ENCODE results near the gene DHX35.

The DHX35 gene

DNA sequence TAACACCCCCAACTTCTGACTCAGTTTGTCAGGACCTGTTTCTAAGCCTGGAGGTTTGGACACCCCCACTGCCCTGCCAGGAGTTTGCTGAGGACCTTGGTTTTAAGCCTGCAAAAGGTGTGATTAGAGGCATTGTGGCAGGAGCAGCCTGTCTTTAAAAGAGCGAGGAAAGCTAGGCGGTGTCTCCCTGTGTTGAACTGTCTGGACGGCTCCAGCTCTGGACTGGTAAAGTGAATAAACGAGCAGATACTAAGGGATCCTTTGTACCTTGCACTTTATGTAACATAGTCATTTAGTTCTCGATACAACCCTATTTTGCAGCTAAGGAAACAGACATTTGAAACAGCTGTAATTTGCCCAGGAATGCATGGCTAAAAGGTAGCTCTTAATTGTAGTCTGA is 21.5 kb upstream of the DHX35 start:
- DNase-seq, result no peak

DNA sequence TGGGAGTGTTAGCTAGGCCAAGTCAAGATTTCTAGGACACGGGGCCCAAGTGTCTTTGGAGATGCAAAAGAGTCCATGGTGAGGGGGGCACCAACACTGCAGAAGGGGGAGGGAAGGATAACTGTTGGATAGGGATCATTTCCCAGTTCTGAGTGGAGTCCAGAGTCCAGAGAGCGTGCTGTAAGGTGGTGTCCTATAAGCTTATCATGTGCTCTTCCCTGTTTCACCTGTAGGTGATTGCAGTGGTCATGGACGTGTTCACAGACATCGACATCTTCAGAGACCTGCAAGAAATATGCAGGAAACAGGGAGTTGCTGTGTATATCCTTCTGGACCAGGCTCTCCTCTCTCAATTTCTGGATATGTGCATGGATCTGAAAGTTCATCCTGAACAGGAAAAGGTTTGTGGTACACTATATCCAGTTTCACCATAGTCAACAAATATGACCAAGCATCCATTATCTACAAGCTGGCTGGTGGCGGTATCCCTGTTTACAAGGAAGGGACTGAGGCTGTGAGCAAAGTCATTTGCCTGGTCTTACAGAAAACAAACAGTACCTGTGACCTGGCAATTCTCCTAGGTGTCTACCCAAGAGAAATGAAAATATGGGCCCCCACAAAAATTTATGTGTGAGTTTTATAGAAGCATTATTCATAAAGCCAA is 20.3 kb upstream of the DHX35 start:
- DNase-seq, result no peak

DNA sequence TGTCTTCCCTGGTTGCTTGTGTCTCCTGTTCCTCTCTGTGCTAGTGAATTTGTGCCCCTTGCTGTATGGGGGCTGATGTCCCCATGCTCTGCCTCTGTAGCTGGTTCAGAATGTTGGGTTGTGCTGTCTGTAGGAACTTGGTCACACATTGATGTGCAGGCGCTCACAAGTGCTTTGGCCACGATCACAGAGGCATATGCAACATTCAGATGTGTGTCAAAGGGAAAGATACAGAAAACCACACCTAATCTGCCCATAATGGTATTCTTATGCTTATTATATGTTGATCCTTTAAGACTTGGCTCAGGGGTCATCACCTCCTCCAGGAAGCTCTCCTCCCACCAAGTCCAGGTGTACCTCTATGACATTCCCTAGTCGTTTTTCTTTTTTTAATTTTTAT is 17.1 kb upstream of the DHX35 start:
- DNase-seq, result peak; percentile 57

DNA sequence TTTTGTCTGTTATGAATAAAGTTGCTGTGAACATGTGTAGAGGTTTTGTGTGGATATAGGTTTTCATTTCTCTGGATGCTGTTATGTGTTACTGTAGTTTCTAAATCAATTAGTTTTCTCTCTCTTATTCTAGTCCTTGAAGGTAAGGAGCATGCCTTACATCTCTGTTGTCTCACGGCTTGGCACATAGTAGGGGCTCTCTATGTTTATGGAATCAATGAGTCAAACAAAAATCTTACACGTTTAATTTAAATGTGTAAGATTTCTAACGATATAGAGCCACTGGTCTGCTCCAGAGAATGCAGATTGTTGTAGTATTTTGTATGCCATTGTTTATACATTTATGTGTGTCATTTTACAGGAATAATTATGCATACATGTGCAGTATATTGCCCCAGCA is 15.3 kb upstream of the DHX35 start:
- no peak for DNase-seq

DNA sequence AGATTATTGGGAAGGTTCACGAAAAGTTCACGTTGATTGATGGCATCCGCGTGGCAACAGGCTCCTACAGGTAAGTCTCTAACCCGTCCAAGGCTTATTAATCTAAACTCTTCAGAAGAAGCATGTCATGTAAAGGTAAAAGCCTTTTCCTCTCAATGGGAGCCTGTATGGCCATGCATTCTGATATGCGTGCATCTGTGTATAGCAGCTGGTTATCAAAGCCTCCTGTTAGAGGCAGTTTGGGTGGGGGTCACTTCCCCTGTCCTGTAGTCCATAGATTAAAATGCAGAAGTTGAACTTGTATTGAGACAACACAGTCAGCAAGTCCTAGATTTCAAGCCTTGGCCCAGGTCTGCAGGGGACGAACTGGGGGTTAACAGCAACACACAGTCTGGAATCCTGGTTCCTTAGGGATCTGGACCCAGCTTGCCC is 14.2 kb upstream of the DHX35 start:
- DNase-seq, result peak; percentile 96

DNA sequence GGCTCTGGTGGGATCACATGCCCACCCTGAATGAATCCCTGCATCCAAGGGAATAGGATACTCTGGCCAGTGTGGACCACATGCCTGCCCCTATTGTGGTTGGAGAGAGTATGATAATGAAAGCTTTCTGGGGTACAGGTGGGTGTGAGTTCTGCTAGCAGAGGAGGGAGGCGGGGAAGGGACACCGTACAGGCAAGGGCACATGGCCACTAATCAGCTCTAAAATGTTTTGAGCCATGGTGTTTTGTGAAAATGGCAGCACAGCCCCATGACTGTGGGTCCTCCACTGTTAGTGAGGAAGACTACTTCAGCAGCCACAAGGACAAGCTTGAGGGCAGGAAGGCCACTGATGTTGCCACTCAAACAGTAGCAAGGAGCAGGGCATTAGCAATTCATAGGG is 11.9 kb upstream of the DHX35 start:
- DNase-seq, result no peak

DNA sequence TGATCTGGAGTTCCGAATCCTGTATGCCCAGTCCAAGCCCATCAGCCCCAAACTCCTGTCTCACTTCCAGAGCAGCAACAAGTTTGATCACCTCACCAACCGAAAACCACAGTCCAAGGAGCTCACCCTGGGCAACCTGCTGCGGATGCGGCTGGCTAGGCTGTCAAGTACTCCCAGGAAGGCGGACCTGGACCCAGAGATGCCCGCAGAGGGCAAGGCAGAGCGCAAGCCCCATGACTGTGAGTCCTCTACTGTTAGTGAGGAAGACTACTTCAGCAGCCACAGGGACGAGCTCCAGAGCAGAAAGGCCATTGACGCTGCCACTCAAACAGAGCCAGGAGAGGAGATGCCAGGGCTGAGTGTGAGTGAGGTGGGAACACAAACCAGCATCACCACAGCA is 10.5 kb upstream of the DHX35 start:
- DNase-seq, result no peak

DNA sequence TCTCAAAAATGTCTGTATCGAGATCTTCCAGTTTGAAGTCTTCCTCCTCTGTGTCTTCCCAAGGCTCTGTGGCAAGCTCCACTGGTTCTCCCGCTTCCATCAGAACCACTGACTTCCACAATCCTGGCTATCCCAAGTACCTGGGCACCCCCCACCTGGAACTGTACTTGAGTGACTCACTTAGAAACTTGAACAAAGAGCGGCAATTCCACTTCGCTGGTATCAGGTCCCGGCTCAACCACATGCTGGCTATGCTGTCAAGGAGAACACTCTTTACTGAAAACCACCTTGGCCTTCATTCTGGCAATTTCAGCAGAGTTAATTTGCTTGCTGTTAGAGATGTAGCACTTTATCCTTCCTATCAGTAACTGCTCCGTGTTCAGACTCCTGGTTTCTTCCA is 10.0 kb upstream of the DHX35 start:
- DNase-seq, result no peak

DNA sequence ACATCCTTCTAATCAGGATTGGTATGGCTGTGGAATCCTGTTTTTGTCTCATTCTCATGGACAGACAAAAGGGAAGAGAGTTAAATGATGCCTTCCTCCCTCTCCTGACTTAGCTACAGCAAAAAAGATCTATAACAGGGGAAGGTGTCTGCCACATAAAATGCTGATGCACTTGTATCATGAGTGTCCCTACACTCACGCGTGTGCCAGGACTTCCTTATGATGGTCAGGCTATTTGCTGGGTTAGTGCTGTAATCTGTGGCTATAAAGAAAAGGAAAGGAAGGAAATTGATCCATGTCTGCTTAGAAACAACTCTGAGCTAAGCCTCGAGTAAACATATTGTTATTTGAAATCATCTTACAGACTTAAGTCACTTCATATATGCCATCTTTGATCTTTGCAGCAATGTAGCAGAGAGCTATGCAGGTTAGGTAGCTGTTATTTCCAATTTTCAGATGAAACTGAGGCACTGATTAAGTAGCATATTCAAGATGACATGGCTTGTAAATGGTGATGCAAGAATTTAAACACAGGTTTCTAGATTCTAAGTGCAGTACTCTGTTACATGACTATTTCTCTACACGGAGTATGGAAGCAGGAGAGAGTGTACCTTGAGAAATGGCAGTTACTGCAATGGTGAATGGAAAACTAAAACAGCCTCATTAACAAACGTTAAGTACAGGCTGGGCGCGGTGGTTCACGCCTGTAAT is 8.4 kb upstream of the DHX35 start:
- DNase-seq, result no peak

DNA sequence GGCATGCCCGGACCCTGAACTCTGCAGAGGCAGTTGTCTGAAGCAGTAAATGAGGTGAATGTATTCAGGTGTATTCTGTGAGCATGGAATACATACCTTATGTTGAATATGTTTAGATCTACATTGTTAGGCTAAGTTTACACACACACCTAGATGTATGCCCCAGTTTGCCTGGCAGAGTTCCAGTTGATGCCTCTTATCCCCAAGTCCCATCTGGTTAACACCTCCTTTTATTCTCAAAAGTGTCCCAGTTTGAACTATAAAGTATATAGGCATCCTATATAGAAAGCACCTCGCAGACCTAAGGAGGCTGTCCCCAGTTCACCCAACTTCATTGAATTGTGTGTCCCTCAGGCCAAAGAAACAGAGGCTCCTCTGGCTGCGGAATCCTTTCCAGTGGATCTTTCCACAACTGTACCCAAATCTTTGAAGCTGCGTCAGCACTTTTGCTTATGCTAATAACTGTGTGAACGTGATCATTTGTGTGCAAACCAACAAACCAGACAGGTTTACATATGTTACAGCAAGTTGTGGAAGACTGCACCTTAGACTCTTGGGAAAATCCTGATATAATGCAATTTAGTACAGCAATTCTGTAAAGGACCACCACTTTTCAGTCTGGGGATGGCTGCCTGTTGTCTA is 4.8 kb upstream of the DHX35 start:
- DNase-seq, result peak; percentile 77

DNA sequence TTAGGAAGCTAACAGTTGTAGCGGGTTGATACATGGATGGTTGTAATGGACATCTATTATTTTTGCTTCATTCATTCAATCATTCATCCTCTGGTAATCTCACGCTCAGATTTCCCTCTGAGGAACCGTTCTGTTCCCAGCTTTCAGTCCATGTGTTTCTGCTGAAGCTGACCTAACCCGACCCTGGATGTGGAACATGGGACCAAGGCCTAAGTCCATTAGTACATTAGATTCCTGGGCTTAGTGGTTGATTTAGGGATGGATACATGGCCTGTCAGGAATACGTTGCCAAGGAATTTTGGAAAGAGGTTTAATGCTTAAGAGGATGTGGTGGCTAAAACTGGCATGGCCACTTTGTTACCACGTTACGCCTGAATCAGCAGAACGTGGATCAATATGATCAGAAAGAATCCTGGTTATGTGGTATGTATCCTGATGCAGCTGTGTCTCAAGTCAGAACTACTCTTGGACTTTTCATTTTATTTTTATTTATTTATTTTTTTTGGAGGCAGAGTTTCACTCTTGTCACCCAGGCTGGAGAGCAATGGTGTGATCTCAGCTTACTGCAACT is 4.1 kb upstream of the DHX35 start:
- no peak for DNase-seq

DNA sequence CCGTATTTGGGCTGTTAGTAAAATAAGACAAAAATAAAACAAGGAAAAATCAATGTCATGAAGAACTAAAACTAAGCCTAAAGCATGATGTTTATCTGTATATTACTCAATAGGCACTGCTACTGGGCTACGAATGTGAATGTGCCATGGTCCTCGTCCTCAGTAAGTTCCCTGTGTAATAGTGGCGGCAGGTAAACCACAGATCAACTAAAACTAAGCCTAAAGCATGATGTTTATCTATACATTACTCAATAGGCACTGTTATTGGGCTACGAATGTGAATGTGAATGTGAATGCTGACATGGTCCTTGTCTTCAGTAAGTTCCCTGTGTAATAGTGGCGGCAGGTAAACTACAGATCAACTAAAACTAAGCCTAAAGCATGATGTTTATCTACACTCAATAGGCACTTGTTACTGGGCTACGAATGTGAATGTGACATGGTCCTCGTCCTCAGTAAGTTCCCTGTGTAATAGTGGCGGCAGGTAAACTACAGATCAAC is 1.9 kb upstream of the DHX35 start:
- DNase-seq, result peak; percentile 35

DNA sequence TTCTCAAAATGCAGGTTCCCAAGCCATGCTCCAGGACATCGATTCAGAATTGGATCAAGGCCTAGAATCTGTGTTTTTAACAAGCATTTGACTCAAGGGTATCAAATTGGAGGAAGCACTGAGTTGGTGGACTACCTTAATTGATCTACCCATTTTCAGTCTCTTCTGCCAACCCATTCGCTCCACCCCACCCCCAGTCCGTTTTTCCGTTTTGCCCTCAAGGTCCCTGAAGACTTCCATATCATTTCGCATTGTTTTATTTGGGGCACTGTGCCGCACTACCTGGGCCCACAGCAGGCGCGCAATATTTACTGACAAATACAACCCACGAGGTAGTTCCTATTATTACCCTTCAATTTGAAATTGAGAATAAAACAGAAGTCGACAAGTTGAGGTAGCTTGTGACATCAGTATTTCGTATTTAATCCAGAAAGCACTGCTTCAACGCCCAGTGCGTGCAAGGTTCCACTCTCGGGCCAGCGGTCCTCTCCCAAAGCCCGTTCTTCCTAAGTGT is 557 bp upstream of the DHX35 start:
- DNase-seq, result peak; percentile 45

DNA sequence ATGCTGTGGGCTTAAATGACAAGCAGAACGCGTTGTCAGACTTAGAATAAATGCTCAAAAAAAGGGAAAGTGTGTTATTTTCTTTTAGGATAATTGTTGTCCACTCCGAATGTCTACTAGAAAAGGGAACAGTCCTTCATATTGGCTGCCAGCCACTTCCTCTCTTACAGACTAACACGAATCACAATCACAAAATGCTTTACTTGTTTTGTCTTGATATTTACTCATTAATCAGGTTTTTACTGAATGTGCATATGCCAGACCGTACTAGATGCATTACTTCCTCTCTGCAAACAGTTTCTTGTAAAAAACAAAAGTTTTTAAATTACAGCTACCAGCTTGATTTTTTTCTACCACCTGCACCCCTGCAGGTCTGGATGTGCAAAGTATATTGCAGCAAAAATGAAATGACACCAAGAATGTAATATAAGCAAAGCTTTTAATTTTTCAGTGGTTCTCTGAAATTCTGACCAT is 821 bp downstream of the DHX35 start:
- DNase-seq, result peak; percentile 55

DNA sequence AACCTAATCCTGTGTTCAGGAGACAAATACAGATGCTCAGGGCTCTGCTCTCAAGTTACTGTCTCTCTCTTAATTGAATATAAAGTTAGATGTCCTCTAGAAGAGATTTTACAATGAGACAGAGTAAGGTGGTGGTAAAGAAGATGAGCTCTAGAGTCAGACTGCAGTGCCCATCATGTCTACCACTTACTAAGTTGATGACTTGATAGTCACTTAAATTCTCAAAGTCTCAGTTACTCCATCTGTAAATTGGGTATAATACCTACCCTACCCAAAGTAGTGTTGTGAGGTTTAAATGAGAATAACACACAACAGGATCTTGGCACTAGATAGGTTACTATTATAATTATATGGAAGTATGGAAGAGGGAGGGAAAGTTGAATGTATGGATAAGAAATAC is 1.6 kb downstream of the DHX35 start:
- DNase-seq, result no peak

DNA sequence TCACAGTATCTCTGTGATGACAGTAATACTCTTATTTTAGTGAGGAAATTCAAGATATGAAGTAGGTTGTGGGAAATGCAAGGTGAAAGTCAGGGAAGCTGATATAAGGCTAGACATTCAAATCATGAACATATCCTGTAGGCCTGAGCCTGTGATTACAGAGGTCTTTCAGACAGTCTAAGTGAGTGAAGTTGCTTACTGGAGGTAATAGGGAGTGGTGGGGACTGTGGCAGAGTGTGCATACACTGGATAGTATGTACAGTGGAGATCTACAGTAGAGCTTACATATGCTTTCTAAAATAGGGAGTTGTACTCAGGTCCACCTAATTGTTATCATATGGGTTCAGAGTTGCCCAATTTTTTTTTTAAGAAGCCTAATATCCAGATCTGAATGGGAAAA is 3.1 kb downstream of the DHX35 start:
- no peak for DNase-seq

DNA sequence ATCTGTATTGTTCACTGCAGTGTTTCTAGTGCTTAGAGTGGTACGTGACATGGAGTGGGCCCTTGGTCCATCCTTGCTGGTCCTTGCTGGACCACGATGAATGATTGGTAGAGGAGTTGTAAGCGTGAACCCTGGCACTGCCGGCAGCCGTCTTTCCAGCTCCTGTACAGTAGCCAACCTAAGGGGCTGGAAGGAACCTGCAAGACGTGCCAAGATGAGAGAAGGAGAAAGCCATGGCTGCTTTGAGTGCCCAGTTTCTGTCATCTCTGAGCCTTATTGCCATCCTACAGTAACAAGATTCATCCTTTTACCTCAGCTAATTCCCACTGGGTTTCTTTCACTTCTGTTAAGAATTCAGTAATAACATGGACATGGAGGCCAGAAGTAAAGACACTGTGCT is 5.9 kb downstream of the DHX35 start:
- DNase-seq, result no peak

DNA sequence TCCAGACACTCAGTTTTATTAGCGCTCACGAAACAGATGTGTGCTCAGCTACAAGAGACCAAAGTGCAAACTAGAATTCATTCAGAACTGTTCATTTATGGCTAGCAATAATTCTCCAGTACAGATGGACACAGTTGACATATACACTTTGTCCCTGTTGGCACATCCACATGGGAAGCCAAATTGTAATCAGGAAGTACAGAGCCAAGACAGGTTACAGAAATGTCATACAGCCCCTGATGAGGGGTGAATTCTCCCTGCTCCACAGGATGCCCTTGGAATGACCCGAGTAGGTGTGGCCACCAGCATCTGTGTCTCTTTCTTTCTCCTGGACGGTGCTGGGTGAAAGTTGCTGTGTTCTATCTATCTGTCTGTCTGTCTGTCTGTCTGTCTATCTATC is 7.6 kb downstream of the DHX35 start:
- DNase-seq, result no peak

DNA sequence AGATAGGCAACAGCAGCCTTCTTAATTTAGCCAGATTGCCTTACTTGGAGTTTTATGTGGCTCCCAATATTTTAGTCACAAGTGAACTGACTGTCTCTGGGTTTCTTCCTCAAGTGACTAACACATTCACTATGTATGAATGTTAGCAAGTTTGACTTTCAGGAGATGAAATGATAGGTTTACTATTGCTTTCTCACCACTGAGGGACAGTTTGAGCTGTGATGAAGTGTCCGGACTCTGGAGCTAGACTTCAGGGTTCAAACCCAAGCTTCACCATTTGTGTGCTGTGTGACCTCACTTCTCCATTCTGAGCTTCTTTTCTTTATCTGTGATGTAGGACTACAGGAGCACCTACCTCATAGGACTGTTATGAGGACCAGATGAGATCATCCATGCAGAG is 8.2 kb downstream of the DHX35 start:
- DNase-seq, result no peak

DNA sequence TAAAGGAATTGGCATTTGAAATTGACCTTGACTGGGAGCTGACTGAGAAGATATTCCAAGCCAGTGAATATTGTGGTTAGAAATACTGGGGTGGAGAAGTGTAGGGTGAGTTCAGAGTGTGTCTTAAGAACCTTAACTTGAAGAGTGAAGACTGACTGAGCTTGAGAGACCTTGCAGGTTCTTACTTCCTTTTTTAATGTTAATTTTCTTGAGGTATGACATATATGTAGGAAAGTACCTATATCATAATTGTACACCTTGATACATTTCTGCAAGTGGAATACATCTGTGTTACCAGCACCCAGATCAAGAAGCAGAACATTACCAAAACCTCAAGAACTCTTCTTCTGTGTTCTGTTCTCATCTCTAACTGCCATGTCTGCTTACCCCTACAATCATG is 11.0 kb downstream of the DHX35 start:
- no peak for DNase-seq

DNA sequence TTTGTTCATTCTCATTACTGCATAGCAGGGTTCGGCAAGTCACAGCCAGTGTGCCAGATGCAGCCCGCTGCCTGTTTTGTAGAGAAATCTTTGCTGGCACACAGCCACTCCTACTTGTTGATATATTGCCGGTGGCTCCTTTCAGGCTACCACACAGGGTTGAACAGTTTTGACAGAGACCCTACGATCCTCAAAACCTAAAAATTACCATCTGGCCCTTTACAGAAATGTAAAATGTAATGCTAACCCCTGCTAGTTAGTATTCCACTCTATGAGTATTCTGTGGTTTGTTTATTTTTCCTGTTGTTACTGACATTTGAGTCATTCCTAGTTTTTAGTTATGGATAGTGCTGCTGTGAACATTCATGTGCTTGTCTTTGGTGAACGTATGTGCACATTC is 11.5 kb downstream of the DHX35 start:
- no peak for DNase-seq

DNA sequence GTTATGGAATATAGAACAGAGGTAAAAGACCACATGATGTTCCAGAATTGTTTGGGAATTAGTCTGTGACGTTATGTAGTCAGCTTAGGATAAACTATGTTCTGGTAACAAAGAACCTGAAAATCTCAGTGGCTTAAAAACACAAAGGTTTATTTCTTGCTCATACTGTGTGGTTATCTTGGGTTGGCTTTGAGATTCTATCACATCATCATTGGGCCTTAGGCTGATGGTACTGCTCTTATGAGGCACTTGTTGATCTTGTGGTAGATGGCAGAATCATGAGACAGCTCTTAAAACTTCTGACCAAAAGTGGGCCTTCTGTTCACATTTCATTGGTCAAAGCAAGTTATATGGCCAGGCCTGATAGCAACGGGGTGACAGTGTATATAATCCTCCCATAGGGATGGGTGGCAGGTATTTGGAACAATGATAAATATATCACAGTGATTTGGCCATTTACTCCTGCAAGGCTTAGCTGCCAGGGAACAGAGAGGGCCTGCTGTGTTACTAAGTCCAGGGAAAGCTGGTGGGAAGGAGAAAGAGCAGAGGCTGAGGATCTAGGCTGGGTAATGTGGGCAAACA is 13.5 kb downstream of the DHX35 start:
- no peak for DNase-seq

DNA sequence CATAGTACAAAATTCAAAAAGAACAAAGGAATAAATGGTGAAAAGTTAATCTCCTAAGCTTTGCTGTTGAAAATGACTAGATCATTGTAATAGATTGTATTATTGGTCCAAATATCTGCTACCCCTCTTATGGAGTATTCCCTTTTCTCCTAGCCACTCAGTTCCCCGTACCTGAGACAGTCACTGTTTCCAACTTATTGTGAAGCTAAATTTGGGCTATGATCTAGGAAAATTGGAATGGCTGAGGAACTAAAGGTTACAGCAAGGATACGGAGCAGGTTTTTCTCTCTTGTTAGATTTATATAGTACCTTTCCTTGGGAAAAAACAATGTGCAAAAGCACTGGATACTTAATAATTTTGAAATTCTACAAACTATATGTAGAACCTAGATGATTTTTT is 17.3 kb downstream of the DHX35 start:
- DNase-seq, result no peak
